ENCODE measurements around the gene GPC6.

Gene GPC6

DNA sequence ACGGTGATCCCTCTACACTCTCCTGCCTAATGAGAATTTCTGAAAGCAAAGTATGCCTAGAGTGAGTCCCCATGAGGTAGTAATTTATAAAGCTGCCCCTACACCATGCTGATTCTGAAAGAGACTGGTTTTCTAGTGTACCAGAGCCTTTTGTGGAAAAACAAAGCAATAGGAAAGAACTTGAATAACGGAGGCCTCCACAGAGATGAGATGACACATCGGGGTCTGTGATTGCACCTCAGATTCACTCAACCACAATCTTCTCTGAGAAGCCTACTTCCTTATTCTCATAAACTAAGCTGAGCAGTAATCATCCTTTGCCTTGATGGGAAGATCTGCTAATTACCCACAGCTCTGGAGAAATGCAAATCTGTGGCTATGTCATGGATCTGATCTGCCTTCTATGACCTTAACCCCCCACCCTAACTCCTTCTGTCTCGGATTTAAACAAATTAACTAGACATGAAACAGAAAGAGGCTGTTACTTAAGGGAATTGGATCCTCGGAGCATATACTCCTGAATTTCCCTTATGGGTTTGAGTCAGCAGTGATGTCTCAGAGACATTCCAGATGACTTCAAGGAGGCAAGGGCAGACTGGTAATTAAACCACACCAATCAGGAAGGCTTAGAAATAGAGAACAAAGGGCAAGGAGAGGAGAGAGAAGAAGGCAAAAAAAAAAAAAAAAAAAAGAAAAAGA lies 1124.8 kb downstream of the GPC6 start:
- no peak overlapping the region for H3K27ac ChIP-seq
- TF ChIP-seq, protein P1, sequence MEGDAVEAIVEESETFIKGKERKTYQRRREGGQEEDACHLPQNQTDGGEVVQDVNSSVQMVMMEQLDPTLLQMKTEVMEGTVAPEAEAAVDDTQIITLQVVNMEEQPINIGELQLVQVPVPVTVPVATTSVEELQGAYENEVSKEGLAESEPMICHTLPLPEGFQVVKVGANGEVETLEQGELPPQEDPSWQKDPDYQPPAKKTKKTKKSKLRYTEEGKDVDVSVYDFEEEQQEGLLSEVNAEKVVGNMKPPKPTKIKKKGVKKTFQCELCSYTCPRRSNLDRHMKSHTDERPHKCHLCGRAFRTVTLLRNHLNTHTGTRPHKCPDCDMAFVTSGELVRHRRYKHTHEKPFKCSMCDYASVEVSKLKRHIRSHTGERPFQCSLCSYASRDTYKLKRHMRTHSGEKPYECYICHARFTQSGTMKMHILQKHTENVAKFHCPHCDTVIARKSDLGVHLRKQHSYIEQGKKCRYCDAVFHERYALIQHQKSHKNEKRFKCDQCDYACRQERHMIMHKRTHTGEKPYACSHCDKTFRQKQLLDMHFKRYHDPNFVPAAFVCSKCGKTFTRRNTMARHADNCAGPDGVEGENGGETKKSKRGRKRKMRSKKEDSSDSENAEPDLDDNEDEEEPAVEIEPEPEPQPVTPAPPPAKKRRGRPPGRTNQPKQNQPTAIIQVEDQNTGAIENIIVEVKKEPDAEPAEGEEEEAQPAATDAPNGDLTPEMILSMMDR (conservative IDR thresholded peaks at IDR 0.05): no peak
- no peak for TF ChIP-seq ZFX (IDR thresholded peaks at IDR 0.05)

DNA sequence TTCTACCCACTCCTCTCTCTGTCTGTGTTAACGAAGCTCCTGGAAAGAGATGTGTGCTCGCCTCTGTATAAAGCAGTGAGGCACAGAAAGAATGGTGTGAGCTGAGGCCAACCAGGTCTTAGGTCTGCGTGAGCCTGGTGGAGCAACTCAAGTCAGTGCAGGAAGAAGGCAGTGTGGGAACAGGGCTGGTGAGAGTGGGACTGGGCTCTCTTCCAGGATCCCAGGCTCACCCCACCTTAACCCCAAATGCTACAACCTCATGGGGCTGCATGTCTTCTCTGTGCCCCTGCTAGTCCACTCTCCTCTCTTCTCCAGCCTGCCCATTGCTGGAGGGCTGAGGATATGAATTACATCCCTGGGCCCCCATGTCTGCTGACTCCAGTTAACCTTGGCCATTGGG lies 1125.5 kb downstream of the GPC6 start:
- no peak overlapping the region for H3K27ac ChIP-seq
- TF ChIP-seq, protein P1 (conservative IDR thresholded peaks at IDR 0.05): no peak
- TF ChIP-seq ZFX (IDR thresholded peaks at IDR 0.05): no peak

DNA sequence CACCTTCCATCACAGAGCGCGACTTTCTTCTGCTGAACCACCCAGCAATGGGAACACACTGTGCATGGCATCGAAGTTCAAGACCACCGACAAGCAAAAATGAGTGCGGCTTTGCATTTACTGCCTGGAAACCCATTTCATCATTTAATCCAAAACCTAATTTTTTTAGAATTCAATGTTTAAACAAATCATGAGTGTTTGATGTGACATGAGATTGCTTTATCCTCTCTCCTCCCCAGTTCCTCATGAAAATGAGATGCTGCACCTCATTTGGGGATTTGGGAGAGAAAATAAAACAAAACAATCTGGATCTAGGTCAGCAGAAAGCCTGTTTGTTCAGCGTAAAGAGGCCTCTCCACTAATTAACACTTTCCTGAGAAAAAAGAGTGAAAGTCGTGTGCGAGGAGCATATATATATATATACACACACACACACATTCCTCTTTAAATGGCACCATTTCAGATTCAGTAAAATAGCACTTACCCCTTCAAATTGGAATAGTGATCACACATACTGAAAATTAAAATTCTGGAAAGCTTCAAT lies 1126.6 kb downstream of the GPC6 start:
- no peak overlapping the region for H3K27ac ChIP-seq
- TF ChIP-seq, protein P1 (conservative IDR thresholded peaks at IDR 0.05): no peak
- no peak for TF ChIP-seq ZFX (IDR thresholded peaks at IDR 0.05)

DNA sequence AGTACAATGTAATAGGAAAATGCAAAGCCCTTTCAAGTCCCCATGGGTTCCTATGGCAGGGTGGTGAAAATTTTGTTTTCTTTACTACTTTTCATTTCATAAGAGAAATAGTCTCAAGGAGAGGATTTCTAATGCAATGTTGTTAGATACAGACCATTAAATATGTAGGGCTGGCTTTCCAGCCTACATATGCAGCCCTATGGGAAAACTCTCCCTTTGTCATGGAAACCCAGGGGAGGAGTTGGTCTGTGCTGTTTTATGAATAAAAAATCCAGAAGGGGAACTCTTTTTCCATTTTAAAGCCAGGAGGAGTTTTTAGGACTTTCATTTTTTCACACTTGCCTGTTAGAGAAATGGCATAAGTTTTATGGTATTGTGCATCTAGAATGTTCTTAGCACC lies 1133.3 kb downstream of the GPC6 start:
- TF ChIP-seq, protein P1 (conservative IDR thresholded peaks at IDR 0.05): no peak
- no peak overlapping the region for H3K27ac ChIP-seq

DNA sequence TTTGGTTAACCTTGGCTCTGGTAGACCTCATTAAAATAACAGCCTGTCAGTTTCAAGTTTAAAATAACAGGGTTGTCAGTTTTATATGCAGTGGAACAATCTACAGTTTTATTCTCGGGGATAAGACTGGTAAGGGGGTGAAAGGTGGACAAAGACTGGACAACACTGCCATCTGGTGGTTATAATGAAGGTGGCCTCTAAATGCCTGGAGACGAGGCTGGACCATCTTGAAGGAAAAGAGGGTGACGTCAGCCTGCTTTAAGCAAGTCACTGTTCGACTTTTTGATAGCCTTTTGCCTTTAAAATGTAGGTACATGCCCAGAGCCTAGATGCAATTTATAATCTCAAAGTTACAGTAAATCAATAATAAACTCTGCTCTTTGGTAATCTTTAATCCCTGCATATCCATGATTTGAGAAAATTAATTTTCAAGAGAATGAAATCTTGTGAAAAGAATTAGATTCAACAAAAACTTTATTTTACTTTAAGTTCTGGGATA lies 1135.9 kb downstream of the GPC6 start:
- TF ChIP-seq ZFX (IDR thresholded peaks at IDR 0.05): no peak
- TF ChIP-seq, protein P1 (conservative IDR thresholded peaks at IDR 0.05): peak; percentile 83
- no peak overlapping the region for H3K27ac ChIP-seq

DNA sequence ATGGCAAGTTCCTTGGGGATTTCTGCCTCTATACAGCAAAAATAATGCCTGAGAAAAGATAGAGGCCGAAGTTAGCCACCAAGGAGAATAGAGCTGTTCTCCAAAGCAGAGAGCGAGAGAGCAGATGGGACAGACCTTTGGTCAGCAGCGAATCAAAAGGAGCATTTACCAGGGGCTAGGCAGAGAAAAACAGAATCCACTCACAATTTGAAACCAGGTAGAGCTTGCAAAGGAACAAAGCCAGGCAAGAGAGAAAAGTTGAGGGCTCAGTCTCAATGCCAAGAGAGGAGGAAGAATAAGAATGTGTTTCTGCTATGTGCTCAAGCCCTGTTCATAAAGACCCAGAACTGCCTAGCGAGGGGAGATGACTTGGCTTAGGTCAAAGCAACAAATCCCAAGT lies 1140.1 kb downstream of the GPC6 start:
- TF ChIP-seq, protein P1 (conservative IDR thresholded peaks at IDR 0.05): no peak
- TF ChIP-seq ZFX (IDR thresholded peaks at IDR 0.05): no peak
- no peak overlapping the region for H3K27ac ChIP-seq

DNA sequence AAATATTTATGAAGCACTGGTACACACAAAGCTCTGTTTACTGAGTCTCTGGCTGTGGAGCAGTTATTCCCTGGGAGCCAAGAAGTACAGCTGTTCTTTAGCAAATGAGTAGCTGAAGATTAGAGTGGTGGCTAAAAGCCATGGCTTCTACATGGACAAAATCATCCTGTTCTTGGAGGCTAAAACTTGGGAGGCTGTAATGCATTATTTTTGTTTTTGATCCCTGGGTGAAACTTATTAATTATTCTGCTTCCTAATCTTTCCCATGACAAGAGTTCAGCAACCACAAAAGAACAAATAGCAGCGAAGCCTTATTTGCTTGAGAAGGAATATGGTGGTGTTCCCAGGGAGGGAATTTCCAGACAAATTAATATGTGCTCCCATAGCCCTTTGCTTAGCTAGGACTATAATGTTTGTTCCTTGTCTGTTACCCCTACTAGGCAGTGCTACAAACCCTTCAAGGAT lies 1143.4 kb downstream of the GPC6 start:
- no peak overlapping the region for H3K27ac ChIP-seq
- TF ChIP-seq ZFX (IDR thresholded peaks at IDR 0.05): no peak
- TF ChIP-seq, protein P1 (conservative IDR thresholded peaks at IDR 0.05): no peak
